Activated naive CD4-positive, alpha-beta T cell treated with anti-CD3 and anti-CD28 coated beads, Interleukin-2, amount 50 U/mL, for 16 hours (primary cell): ENCODE data around the gene SREBF1.

Source experiments
- DNase-seq: peaks from one replicate; pipeline ENCODE4 v3.0.0-alpha.2; 2020

SREBF1 gene

GRCh38 chr17:17792037-17792550, 44.7 kb downstream of the SREBF1 start:
- no peak for DNase-seq

DNA sequence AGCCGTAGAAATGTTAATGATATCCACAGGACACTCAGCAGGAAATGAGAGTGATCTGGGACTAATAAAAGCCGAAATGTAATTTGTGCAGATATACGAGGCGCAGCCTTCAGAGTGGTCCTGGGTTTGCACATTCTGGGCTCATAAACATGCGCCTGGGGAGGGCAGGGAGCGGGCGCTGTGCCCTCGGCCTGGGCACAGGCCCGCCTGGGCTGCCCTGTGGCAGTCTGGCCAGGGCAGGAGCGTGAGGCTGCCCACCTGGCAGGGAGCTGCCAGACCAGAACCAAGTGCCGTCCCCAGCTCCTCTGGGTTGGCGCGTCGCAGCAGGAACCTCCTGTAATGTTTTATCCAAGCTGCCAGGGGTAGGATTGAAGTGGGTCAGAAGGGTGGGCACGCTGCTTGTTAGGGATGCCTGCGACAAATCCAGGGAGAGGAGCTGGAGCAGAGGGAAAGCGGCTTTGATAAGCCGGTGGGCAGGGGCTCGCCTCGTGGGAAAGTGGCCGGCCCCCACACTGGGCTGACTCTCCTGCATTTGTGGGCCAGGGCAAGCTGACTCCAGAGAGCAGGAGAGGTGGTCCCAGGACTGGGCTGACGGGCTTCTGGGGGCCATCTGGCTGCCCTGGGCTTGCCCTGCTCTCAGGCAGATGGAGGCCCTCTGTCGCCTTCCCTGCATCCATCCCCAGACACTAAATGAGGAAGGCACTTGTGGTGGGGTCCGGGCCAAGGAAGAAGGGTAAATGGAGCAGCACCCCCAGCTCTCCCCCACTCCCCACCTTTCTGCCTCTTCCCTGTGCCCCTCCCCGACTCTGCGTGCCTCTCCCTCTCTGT, 45.9 kb downstream of the SREBF1 start:
- no peak for DNase-seq

DNA sequence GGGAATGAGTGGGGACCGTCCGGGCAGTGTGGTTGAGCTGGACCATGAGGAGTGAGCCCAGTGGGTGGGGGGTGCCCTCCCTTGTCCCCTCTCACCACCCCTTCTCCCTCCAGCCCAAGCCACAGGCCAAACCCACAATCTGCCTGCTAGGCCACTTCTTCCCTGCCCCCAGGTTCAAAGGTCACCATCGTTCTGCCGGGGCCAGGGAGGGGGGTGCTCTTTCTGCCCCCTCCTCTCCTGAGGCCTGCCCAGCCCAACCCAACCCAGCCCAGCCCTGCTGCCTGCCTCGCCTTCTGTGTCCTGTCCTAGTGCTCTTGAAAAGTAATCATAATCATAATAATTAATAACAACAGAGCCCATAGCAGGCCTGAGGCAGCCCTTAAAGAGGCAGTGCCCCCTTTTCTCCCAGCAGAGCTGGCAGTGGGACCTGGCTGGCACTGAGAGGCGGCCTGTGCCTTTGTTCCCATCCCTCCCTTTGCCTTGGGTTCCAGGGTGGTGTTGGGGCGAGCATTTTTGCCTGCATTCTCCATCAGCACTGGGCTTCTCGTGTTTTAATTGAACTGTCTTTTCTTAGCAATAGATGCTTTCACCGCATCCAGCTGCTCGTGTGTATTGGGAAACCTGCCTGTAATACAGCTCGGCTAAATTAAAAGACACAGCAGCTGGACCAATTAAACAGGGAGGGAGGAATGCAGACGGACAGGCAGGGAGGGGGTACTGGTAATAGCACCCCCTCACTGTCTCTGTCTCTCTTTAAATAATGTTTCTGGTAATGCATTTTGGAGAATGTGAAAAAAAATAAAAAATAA, 46.8 kb downstream of the SREBF1 start:
- DNase-seq = no peak

DNA sequence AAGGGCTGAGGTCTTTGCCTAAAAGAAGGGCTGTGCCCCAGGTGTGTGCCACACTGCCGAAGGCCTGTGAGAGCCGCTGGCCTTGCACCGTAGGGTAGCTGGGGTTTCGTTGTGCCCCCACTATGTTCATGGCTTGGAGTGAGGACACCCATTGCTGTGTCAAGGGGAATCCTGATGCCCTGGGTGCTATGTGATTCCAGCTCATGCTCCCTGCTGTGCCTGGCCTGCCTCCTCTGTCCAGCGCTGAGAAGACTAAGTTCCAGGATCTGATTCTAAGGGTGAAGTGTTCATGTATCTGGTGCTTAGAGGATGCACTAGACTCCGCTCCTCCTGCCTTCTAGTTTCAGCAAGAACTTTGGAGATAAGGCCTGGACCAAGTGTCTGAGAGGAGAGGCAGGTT, 47.4 kb downstream of the SREBF1 start:
- no peak for DNase-seq

DNA sequence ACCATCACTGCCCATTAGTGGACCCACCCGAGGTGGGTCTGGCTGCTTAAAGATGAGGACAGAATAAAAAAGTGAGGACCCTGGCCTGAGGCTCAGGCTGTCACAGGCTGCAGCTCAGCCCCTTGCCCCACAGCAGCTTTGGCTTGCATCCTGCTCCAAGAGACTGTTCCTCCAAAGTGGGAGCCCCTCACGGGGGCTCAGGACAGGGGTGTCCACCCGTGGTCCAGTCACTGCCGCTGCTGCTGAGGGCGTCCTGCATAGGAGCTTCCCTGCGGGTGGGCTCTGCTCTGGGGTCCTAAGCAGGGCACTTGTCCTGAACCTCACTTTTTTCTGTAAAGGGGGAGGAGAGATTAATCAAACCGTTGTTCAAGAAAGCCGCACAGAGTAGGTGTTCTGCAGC, 47.8 kb downstream of the SREBF1 start:
- no peak for DNase-seq

DNA sequence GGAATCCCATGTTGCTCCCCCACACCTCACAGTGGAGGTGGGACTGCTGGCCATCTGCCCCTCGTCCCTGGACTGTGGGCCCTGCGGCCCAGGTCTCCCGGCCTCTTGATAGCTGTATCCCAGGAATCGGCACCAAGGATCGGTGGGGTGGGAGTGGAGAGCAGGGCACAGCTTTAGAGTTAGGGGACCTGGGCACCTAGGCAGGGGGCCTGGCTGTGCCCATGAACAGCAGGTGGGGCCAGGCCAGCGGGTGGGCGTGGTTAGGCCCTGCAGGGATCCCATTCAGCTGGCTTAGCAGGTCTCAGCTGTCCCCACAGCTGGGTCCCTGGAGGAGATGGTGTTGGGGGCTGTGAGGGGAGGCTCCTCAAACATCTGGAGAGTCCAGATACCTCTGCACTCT, 49.2 kb downstream of the SREBF1 start:
- no peak for DNase-seq

DNA sequence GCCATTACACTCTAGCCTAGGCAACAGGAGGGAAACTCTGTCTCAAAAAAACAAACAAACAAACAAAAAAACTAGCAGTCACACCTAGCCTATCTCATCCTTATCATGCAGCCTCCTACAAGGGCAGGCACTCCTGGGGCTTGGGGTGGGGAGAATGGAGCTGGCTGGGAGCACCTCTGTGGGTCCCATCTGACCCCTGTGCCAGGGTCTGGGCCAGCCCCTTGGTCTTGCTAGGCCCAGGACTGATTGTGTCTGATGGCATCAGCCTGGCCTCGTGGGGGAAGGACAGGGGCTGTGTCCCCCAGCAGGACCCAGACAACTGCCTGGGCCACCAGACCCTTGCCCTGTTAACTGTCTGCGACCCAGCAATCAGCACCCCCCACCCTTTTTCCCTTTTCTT, 49.8 kb downstream of the SREBF1 start:
- DNase-seq = no peak

DNA sequence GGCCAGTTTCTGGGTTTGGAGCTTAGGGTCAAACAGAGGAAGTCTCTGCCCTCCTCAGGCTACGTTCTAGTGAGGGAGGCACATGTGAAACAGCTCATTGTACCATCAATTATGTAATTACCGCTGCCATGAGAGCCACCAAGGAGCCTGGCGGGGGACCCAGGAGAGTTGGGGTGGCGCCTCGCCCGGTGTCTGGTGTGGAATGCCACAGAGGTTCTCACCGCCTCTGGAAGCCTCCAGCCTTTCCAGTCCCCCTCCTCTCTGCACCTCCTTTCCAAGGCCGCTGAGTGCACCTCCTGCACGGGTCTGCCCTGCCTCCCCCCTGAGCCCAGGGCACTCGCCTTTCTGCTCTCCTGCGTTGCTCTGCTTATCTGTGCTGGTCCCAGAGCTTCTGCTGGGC, 51.4 kb downstream of the SREBF1 start:
- DNase-seq = no peak

- peak; percentile 42 for DNase-seq
Observed at GRCh38 chr17:17784657-17785267, 52.0 kb downstream of the SREBF1 start.

- DNase-seq = peak; percentile 23
Observed at GRCh38 chr17:17783825-17784656, 52.7 kb downstream of the SREBF1 start.

DNA sequence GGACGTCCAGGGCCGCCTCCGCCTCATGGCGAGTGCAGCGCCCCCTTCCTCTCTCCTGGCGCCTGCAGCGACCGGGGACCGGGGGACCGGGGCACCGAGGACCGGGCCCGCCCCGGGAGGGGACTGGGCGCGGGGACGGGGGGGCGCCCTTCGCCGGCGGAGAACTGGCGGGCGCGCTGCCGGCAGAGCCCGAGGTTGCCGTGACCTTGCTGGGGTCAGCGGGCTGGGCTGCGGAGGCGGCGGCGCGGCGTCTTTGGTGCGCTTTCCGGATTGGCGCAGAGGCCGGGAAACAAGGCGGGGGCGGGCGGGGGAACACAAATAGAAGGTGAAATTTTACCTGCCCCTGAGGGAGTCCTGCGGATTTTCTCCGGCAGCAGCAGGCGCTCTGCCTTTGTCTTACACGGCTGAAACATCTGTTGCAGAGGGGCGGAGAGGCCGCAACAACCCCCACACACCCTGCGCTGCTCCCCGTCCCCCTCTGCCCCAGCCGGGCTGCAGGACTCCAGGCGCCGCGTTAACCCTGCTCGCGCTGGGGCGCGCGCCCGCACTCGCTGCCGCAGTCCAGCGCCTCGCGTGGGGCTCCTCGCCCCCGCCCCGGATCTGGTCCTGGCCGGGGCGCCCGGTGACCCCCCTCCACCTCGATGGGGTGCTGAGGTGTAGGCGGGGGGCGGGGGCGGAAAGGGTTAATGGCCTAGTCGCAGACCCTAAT, 53.5 kb downstream of the SREBF1 start:
- DNase-seq = peak; percentile 52

GRCh38 chr17:17782523-17783115, 54.2 kb downstream of the SREBF1 start:
- DNase-seq = no peak

DNA sequence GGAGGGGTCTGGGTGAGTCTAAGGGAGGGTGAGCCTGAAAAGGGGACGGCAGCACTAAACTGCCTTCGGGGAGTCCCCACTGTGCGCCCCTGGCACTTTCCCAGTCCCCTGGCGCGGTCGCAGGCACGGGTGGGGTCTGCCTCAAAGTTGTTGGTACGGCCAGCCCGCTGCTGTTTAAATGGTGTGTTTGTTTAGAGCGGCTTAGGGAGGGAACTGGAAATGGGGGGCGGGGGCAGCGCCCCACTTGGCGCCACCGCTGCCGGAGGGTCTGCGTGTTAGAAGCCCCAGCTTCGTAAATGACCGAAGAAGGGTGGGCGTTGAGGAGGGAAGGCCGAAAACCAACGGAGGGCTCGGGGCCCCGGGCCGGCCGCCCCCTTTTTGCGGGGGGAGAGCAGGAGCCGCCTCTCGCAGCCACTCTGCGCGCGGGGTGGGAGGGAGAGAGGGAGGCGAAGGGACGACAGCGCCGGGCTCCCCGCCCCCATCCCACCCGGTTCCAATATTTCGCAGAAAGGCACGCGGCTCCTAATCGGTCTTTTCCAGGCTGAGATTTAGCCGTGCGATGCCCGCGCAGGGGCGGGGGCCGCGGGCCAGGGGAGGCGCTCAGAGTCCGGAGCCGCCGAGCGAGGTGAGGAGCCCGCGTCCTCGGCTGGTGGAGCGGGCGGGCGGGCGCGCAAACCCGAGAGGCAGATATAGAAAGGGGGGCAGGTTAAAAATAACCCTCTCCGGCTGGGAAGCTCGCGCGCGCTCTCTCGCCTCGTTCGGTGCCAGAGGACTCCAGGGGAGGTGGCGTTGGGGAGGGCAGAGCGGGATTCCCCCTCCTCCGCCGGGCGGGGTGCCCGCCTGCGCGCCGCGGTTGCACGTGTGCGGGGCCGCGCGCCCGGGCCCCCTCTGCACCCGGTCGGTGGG, 54.9 kb downstream of the SREBF1 start:
- peak; percentile 44 for DNase-seq

DNA sequence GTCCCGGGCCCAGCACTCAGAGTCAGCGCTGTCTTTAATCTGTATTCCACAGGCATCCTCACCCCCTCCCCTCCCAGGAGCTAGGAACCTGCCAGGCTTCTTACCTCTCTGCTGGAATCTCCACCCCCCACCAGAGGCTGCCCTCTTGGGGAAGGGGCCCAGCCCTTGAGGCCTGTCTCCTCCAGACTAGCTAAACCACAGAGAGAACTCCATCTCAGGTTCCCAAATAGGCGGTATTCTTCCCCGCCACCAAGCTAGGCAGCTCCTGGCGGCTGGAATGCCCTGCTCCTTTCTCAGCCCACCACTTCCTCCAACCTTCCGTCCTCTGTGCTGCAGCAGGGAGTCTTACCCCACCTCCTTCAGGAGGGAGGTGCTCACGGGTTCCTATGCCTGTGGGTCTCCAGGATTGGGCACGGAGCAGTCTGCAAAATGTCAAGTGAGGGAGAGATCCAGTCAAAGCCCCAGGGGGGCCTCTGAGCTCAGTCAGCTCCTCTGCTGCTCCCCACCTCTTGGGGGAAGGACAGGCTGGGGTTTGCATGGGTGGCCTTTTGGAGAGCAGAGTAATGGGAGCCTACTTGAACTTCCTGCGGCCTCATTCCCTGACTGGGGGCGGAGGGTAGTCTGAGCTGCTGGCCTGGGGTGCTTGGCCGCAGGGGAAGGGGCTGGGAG, 55.7 kb downstream of the SREBF1 start:
- no peak for DNase-seq

GRCh38 chr17:17779015-17779611, 57.7 kb downstream of the SREBF1 start:
- DNase-seq = no peak

DNA sequence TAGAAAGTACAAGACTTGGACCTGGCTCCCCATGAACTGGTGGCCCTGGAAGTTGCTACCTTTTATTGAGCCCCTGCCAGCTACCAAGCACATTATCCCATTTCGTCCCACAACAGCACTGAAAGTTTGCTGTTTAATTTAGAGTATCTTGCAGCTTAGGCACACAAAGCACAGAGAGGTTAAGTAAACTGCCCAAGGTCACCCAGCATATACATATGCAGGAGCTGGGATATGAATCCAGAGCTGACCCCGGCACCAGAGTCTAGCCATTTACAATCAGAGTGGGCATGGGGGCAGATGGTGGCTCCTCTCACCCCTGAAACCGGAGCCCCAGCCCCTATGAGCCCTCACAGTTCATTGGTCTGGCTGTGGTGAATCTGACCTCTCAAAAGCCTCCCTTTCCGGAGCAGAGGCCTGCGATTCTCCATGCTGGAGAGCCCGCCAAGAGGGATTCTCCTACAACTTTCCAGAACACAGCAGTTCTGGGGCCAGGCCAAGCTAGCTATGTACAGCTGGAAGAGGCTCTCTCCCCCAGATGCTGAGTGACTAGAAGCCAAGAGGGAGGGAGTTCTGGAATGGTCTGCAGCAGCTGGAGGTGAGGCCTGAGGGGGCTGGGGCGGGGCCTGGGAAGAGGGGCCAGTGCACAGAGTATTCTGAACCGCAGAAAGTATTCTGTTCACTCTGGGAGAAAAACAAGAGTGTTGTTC, 58.3 kb downstream of the SREBF1 start:
- DNase-seq = no peak

GRCh38 chr17:17776889-17777288, 59.9 kb downstream of the SREBF1 start:
- DNase-seq = no peak

DNA sequence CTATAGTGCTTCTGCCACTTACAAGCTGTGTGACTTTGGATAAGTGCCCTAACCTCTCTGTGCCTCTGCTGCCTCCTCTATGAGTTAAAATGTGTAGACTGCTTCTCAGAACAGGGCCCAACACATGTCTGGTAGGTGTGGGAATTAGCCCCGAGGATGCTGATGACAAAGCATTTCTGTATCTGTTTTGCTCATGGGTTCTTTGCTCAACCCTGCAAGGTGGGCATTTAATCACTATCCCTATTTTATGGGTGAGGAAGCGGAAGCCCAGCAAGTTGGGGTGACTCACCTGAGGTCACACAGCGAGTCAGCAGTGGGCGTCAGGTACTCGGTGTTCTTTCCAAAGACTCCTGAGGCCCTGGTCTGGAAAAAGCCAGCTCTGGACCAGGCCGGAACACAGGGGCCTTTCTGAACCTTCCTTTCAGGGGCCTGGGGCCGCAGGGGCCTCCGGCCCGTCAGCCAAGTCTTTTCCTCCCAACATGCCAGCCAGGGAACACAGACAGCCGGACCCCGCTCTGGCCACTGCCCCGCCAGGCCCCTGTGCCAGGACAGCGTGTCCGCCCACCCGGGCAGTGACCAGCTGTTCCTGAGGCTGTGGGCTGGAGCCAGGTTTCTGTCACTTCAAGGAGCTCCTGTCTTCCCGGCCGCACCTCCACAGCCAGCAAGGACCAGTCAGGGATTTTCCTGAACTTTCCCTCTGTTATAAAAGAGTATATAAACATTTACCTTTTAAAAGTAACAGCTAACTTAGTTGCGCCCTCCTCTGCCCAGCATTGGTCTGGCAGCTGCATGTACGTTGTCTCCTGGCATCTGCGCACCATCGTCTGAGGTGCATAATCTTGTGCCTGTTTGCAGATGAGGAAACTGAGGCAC, 62.5 kb downstream of the SREBF1 start:
- DNase-seq = no peak
